Muscle layer of duodenum (tissue), 2 donors: ENCODE measurements around the gene ESRP2.

Source experiments
- H3K27ac ChIP-seq: one replicate; pipeline ENCODE4 v1.7.0; 2013; ENCODE audit warnings: mild to moderate bottlenecking, low read length
- H3K27me3 ChIP-seq: one replicate; pipeline ENCODE4 v1.7.0; 2013; ENCODE audit warnings: low read depth, mild to moderate bottlenecking, control low read depth, low read length
- H3K36me3 ChIP-seq, 2 donors: one replicate each; pipeline ENCODE4 v1.7.0; 2013; ENCODE audit warnings: low read length in 2 of 2, control low read depth in 1 of 2, mild to moderate bottlenecking in 1 of 2; ENCODE audit not compliant: insufficient read depth in 2 of 2, control insufficient read depth in 1 of 2
- H3K4me1 ChIP-seq, 2 donors: one replicate each; pipeline ENCODE4 v1.7.0; 2013; ENCODE audit warnings: low read length in 2 of 2, mild to moderate bottlenecking in 2 of 2, control low read depth in 1 of 2, moderate library complexity in 1 of 2; ENCODE audit not compliant: insufficient read depth in 2 of 2, control insufficient read depth in 1 of 2
- H3K4me3 ChIP-seq, 2 donors: one replicate each; pipeline ENCODE4 v1.7.0; 2013; ENCODE audit warnings: low read length in 2 of 2, low read depth in 1 of 2, mild to moderate bottlenecking in 1 of 2
- H3K9me3 ChIP-seq, 2 donors: one replicate each; pipeline ENCODE4 v1.7.0; 2013; ENCODE audit warnings: low read length in 2 of 2, control low read depth in 1 of 2, mild to moderate bottlenecking in 1 of 2; ENCODE audit not compliant: control insufficient read depth in 1 of 2
- donor health status: healthy.

ESRP2 gene

DNA sequence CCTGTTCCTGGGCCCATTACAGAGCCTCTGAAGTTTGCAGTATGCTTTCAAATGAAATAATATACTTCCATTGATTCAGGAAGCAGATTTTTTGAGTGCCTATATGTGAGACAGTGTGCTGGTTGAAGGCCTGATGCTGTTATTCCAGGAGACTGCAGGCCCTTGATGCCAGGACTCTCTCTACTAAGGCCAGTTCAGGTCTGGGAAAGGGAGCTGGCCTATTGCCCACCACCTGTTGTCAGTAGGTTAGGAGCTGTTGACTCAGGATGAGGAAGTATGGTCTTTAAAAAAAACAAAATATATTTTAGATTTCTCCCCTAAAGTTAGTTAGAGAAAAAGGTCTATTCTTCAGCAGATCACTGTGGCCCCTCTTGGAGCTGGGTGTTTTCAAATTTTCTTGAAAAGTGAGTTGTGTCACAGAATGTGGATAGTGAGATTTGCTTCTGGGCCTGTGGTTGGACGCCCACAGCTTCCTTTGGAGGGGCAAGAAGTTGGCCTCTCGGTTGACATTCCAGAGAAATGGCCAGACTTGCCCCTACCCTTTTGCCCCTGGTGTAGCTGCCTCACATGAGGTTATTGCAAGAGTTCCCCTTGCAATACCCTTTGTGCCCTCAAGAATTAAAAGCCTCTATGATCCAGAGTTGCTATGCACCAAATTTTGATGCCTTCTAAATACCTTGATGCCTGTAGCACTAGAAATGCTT is 7.9 kb downstream of the ESRP2 start:
- no peaks in the 10 kb centered on the region for H3K27me3 ChIP-seq
- peaks cover 5 to 12% of the 10 kb centered on the region in 2 donors for H3K36me3 ChIP-seq
- no peak overlapping the region for H3K27ac ChIP-seq
- no peaks in the 10 kb centered on the region for H3K9me3 ChIP-seq
- peaks cover 0 to 11% of the 10 kb centered on the region in 2 donors for H3K4me1 ChIP-seq
- H3K4me3 ChIP-seq, result no peak overlapping the region

DNA sequence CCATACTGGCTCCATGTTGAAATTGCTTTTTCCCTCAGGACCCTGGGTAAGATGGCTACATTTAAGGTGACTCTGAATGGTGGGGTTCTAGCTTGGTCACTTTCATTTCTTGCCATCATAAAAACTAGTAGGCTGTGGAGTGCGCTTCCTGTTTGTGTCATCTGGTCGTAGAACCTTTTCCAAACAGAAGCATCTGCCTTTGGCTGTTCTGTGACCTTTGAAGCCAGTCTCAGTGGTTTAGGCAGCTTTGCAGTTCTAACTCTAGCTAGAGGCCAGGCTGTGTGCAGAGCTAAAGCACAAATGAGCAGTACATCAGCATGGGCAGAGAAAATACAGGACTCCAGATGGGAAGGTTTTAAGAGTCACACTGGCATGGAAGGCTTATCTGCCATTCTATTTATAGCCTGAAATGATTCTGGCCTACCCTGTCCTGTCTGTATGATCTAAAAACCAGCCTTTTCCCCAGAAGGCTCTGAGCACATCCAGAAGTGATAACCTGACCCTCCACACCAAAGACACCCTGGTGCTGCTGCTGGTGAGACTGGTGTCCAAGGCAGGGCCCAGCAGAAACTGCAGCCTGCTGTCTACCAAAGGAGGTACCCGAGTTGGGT is 8.6 kb downstream of the ESRP2 start:
- Histone ChIP-seq H3K27ac (no peak overlapping the region), H3K36me3 (peaks cover 5 to 12% of the 10 kb centered on the region in 2 donors), H3K4me1 (peaks cover 0 to 16% of the 10 kb centered on the region in 2 donors), H3K27me3 (no peaks in the 10 kb centered on the region), H3K9me3 (no peaks in the 10 kb centered on the region), H3K4me3 (no peak overlapping the region)

DNA sequence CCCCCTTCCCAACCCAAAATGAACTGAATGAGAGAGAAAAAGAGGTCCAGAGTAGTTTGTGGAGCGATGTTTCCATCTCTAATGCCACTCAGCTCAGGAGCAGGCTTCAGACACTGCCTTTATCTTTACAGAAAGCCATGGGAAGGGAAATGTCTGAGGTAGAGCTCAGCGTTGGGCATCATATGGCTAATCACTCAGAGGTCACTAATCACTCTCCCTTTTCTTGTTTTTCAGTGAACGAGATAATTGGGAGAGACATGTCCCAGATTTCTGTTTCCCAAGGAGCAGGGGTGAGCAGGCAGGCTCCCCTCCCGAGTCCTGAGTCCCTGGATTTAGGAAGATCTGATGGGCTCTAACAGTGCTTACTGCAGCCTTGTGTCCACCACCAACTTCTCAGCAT is 9.8 kb downstream of the ESRP2 start:
- peaks cover 11 to 12% of the 10 kb centered on the region in 2 donors for H3K36me3 ChIP-seq
- no peak overlapping the region for H3K27ac ChIP-seq
- no peaks in the 10 kb centered on the region for H3K9me3 ChIP-seq

DNA sequence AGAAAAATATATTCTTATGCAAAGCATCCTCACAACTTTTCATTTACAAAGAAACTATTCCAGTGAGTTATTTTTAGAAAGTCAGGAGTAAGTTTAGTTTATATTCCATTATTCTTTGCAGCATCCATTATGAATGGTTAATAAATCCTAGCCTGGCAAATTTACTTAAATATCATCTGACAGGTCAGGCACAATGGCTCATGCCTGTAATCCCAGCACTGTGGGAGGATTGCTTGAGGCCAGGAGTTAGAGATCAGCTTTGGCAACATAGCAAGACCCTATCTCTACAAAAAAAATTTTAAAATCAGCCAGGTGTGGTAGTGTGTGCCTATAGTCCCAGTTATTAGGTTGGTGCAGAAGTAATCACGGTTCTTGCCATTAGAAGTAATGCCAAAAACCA is 12.9 kb downstream of the ESRP2 start:
- Histone ChIP-seq H3K9me3 (no peaks in the 10 kb centered on the region), H3K4me1 (peaks cover 0 to 5% of the 10 kb centered on the region in 2 donors), H3K36me3 (peaks cover 6 to 12% of the 10 kb centered on the region in 2 donors), H3K27me3 (no peaks in the 10 kb centered on the region), H3K27ac (no peak overlapping the region), H3K4me3 (no peak overlapping the region)

More for the DNA sequence above, 9.8 kb downstream of the ESRP2 start:
- H3K4me1 ChIP-seq, result peaks cover 0 to 16% of the 10 kb centered on the region in 2 donors
- no peak overlapping the region for H3K4me3 ChIP-seq
- no peaks in the 10 kb centered on the region for H3K27me3 ChIP-seq

DNA sequence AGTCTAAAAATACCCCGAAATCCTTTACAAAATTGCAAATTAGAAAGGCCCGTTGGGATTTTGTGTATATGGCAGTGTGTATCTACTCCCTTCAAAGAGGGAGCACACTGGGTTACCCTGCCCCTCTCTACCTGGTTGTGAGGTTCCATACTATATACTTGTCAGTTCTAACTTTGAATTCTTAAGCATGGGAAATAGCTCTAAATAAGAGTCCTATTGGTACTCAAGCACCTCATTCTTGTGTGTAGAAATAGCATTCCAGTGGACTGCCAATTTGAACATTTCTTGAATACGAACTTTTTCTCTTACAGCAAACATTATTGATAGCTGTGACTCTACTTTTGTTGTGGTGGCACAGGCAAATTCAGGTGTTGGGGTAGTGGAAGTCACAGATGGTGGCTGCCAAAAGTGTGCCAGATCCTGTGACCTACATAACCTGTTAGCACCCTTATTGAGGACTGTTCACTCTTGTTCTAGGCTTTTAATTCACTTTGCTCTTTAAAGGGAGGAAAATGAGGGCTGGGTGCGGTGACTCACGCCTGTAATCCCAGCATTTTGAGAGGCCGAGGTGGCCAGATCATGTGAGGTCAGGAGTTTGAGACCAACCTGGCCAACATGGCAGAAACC is 16.1 kb downstream of the ESRP2 start:
- Histone ChIP-seq H3K27ac (no peak overlapping the region), H3K4me1 (peaks cover 0 to 5% of the 10 kb centered on the region in 2 donors), H3K4me3 (no peak overlapping the region), H3K36me3 (peaks cover 0 to 6% of the 10 kb centered on the region in 2 donors), H3K27me3 (no peaks in the 10 kb centered on the region), H3K9me3 (no peaks in the 10 kb centered on the region)

DNA sequence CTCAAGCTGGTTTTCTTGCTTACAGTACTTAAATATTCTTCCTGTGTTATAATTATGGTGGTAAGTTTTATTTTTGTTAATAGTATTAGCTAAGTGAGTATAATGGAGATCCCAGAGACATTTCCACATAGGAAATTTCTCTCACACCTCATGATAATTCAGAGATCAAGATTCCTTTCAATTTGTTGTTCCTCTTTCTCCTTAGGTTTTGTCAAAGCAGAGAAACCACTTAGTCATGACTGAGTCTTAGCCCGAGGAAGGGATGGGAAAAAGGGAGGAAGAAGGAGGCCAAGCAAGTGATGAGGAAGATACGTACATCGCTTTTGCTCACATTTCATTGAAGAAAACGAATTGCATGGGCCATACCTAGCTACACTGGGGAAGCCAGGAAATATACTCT is 18.4 kb downstream of the ESRP2 start:
- Histone ChIP-seq H3K9me3 (no peaks in the 10 kb centered on the region), H3K27ac (no peak overlapping the region), H3K27me3 (no peaks in the 10 kb centered on the region), H3K36me3 (peaks cover 0 to 6% of the 10 kb centered on the region in 2 donors), H3K4me3 (no peak overlapping the region), H3K4me1 (peaks cover 0 to under 1% of the 10 kb centered on the region in 2 donors)

DNA sequence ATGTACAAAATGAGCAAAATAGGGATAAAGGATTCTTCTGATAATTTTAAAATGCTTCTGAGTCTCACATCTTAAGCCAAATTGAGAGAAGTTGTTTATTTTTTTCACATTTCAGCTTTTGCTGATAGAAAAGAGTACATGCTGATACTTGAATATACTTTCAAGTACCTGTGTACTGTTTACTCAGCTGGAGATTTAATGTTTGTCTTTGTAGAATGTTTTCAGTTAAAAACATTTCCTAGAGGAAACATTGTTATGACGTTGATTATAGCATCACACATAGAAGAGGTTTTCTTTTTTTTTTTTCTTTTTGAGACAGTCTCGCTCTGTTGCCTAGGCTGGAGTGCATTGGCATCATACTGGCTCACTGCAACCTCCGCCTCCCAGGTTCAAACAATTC is 19.7 kb downstream of the ESRP2 start:
- Histone ChIP-seq H3K27ac (no peak overlapping the region), H3K9me3 (no peaks in the 10 kb centered on the region), H3K4me1 (no peaks in the 10 kb centered on the region), H3K27me3 (no peaks in the 10 kb centered on the region), H3K4me3 (no peak overlapping the region), H3K36me3 (peaks cover 0 to under 1% of the 10 kb centered on the region in 2 donors)

DNA sequence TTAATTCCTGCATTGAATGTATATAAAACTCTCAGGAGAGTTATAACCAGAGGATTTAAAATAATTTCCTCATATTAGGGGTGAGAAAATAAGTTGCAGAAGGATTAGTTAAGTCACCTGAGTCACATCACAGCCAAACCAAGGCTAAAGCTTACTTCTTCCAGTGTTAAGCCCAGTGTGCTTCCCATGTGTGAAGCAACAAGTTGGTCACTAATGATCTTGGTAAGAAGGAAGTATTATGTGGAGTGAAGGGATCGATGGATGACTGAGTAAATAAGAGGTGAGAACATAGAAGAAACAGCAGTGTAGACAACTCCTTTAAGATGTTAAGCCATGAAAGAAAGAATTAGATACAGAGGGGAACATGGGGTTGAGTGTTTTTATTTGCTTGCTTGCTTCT is 20.6 kb downstream of the ESRP2 start:
- Histone ChIP-seq H3K4me3 (no peak overlapping the region), H3K9me3 (no peaks in the 10 kb centered on the region), H3K27ac (no peak overlapping the region), H3K36me3 (no peaks in the 10 kb centered on the region), H3K27me3 (no peaks in the 10 kb centered on the region), H3K4me1 (no peaks in the 10 kb centered on the region)

DNA sequence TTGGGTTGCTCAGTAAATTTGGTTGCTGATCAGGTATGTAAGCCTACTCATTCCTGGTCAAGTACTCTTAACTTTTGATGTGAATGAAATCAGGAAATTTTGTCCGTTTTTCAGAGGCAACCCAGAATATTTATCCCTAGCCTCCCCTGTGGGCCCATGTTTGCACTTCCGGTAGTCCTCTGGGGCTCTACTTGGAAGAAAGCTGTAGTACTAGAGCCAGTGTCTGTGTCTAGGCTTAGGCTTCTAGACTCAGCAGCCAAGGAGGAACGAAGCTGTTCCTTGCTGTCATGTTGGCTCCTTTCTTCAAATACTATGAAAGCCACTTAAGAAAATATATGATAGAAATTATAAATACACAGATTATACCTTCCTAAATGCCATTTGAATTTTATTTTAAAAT is 21.2 kb downstream of the ESRP2 start:
- Histone ChIP-seq H3K4me1 (no peaks in the 10 kb centered on the region), H3K27me3 (no peaks in the 10 kb centered on the region), H3K4me3 (no peak overlapping the region), H3K9me3 (no peaks in the 10 kb centered on the region), H3K27ac (no peak overlapping the region), H3K36me3 (no peaks in the 10 kb centered on the region)

DNA sequence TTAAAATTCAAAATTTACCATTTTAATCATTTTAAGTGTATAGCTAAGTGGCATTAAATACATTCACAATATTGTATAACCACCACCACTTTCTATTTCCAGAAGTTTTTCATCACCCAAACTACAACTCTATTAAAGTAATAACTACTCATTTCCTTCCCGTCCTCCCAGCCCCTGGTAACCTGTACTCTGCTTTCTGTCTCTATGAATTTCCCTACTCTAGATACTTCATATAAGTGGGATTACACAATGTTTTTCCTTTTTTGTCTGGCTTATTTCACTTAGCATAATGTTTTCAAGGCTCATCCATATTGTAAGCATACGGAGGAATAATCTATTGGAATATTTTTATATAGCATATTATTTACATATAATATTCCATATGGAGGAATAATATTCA is 29.7 kb downstream of the ESRP2 start:
- Histone ChIP-seq H3K4me1 (no peaks in the 10 kb centered on the region), H3K36me3 (no peaks in the 10 kb centered on the region), H3K9me3 (no peaks in the 10 kb centered on the region), H3K27me3 (no peaks in the 10 kb centered on the region), H3K27ac (no peak overlapping the region), H3K4me3 (no peak overlapping the region)

DNA sequence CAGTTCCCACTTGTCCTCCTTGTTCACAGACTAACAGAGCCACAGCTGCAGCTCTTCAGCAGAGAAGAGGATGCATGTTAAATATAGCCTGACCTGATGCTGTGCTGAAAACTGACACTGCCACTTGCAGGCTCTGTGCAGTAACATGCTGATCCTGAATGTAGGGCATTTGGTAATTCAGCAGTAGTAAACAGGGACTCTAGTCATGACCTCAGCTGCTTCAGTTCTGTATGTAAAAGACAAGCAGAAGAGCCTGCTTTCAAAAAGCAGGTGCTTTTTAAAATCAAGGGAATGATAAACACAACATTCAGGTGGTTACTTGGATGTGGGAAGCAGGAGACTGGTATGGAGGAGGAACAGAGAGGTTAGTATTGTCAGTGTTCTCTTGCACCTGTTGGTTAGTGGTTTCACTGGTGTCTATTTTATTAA is 33.8 kb downstream of the ESRP2 start:
- Histone ChIP-seq H3K27ac (no peak overlapping the region), H3K9me3 (no peaks in the 10 kb centered on the region), H3K4me3 (no peak overlapping the region), H3K36me3 (peaks cover 0 to 4% of the 10 kb centered on the region in 2 donors), H3K4me1 (peaks cover 0 to 3% of the 10 kb centered on the region in 2 donors), H3K27me3 (no peaks in the 10 kb centered on the region)
